K562 (cell line): ENCODE data around the gene IRGM. TPM values are rescaled to one million over a fixed set of nuclear protein-coding genes. Genes with fewer than 3 reads are reported as not detected.

Experiments used
- ATAC-seq: fragments of 200-7000 bp; cut with Tn5 transposase; 3 replicates; pipeline ENCODE4 v1.9.1; 2020; ENCODE audit warnings: moderate library complexity
- BruUV-seq: library from RNA; stranded (reverse); fragments of 400-500 nt; replicated peaks from 2 replicates; lab custom pipeline; 2021; lab: Mats Ljungman, UMichigan
- CTCF ChIA-PET: fragments of 300-600 bp; formaldehyde crosslinking; extraction: SDS; loops from one replicate; lab custom pipeline; 2021; ENCODE audit warnings: low intra/inter-chr PET ratio; lab: Yijun Ruan, JAX
- POLR2A ChIA-PET: fragments of 300-600, 350-650 bp; sonication (Branson Sonifier 250); formaldehyde crosslinking; extraction: SDS; loops from one replicate; lab custom pipeline; 2021; ENCODE audit warnings: antibody characterized with exemption, inconsistent platforms; lab: Yijun Ruan, JAX
- DNase-seq, 4 experiments: peaks; one replicate each; pipeline versions ENCODE4 v3.0.0 to v3.0.0-alpha.2; 2011 to 2018; ENCODE audit warnings: low spot score in 3 of 4, mixed read lengths in 3 of 4; ENCODE audit errors: extremely low read depth in 1 of 4
- FAIRE-seq: peaks from 2 replicates; lab custom pipeline; 2011; peaks lifted over from hg19 to GRCh38; lab: Jason Lieb, UNC
- H2AFZ ChIP-seq: 2 replicates; pipeline ENCODE4 v1.6.0; 2011; ENCODE audit warnings: low read depth, low read length, control low read depth, inconsistent platforms
- H3K27ac ChIP-seq: fragments of 200-600 bp; 3 replicates; pipeline ENCODE4 v1.8.0; 2011; ENCODE audit warnings: low read depth, mild to moderate bottlenecking, control low read depth, inconsistent platforms, low read length, moderate library complexity, mixed read lengths; ENCODE audit errors: extremely low read depth
- H3K27me3 ChIP-seq, 2 experiments: fragments of 300-600 bp in 1 of 2; 2 replicates in 1 of 2; 3 replicates in 1 of 2; pipeline versions ENCODE4 v1.6.0 to v1.8.0; 2011; ENCODE audit warnings: inconsistent platforms in 2 of 2, low read length in 2 of 2, mild to moderate bottlenecking in 1 of 2, mixed read lengths in 1 of 2, moderate library complexity in 1 of 2; ENCODE audit not compliant: control insufficient read depth in 2 of 2, insufficient read depth in 2 of 2
- H3K36me3 ChIP-seq: fragments of 300-600 bp; 3 replicates; pipeline ENCODE4 v1.8.0; 2011; ENCODE audit warnings: mild to moderate bottlenecking, low read length, inconsistent platforms; ENCODE audit not compliant: control insufficient read depth, insufficient read depth
- H3K4me1 ChIP-seq, 2 experiments: fragments of 200-600 bp in 1 of 2; replicated peaks in 1 of 2; 2 replicates in 1 of 2; 3 replicates in 1 of 2; pipeline versions ENCODE4 v1.5.1 to v1.8.0; 2011; ENCODE audit warnings: inconsistent platforms in 2 of 2, low read length in 2 of 2, mild to moderate bottlenecking in 1 of 2, mixed read lengths in 1 of 2, moderate library complexity in 1 of 2; ENCODE audit not compliant: control insufficient read depth in 2 of 2, insufficient read depth in 2 of 2
- H3K4me2 ChIP-seq: 2 replicates; pipeline ENCODE4 v1.6.1; 2011; ENCODE audit warnings: low read length, control low read depth, inconsistent platforms, mixed read lengths; ENCODE audit not compliant: insufficient read depth
- H3K4me3 ChIP-seq: fragments of 200-600 bp; sonication (generic), shearing (Covaris generic); 2 replicates; pipeline ENCODE4 v1.5.1; 2016; ENCODE audit warnings: control low read depth, inconsistent platforms
- H3K79me2 ChIP-seq: fragments of 200-600 bp; 3 replicates; pipeline ENCODE4 v1.8.0; 2011; ENCODE audit warnings: low read length, inconsistent platforms; ENCODE audit not compliant: control insufficient read depth, insufficient read depth
- H3K9ac ChIP-seq, 2 experiments: 2 replicates each; pipeline versions ENCODE4 v1.6.0 to v1.6.1; 2011; ENCODE audit warnings: low read depth in 2 of 2, low read length in 2 of 2, control low read depth in 1 of 2, inconsistent platforms in 1 of 2, mild to moderate bottlenecking in 1 of 2, mixed read lengths in 1 of 2; ENCODE audit not compliant: insufficient read depth in 1 of 2
- H3K9me1 ChIP-seq: one replicate; pipeline ENCODE4 v1.6.0; 2011; ENCODE audit warnings: inconsistent platforms, mild to moderate bottlenecking, low read length, moderate library complexity; ENCODE audit not compliant: control insufficient read depth, insufficient read depth
- H3K9me3 ChIP-seq: replicated peaks from 2 replicates; pipeline ENCODE4 v1.5.1; 2011; ENCODE audit warnings: low read depth, low read length, inconsistent platforms; ENCODE audit not compliant: control insufficient read depth, insufficient read depth
- H4K20me1 ChIP-seq: replicated peaks from 2 replicates; pipeline ENCODE4 v1.6.1; 2011; ENCODE audit warnings: low read length, inconsistent platforms, mixed read lengths; ENCODE audit not compliant: control insufficient read depth, insufficient read depth
- ARID2 ChIP-seq: fragments of 450-650 bp; IDR thresholded peaks from 2 replicates; pipeline ENCODE4 v1.6.1; 2017; ENCODE audit warnings: antibody characterized with exemption, mild to moderate bottlenecking
- ELF2 ChIP-seq: fragments of 250-450 bp; sonication (Bioruptor Pico); IDR thresholded peaks from 2 replicates; pipeline ENCODE4 v1.5.0; 2021; ENCODE audit warnings: mild to moderate bottlenecking
- KDM5B ChIP-seq: fragments of 200-600 bp; sonication (generic); IDR thresholded peaks from 2 replicates; pipeline ENCODE4 v1.6.1; 2012; ENCODE audit warnings: low read depth, mild to moderate bottlenecking, moderate library complexity, low read length, control low read depth, inconsistent platforms; ENCODE audit not compliant: insufficient replicate concordance
- NFIX ChIP-seq: fragments of 250-450 bp; sonication (Bioruptor Pico); IDR thresholded peaks from 2 replicates; pipeline ENCODE4 v1.4.0; 2020; ENCODE audit warnings: low read depth, mild to moderate bottlenecking, moderate library complexity
- NR3C1 ChIP-seq: sonication (generic); formaldehyde crosslinking; IDR thresholded peaks from 2 replicates; pipeline ENCODE4 v1.8.1; 2022; ENCODE audit warnings: missing genetic modification reagents
- PHB2 ChIP-seq: fragments of 450-650 bp; IDR thresholded peaks from 2 replicates; pipeline ENCODE4 v1.6.1; 2017; ENCODE audit warnings: low read depth
- PHTF2 ChIP-seq: fragments of 250-450 bp; sonication (Bioruptor Pico); IDR thresholded peaks from 2 replicates; pipeline ENCODE4 v1.5.0; 2021; ENCODE audit warnings: mild to moderate bottlenecking
- PPARD ChIP-seq: fragments of 250-450 bp; sonication (Bioruptor Pico); IDR thresholded peaks from 2 replicates; pipeline ENCODE4 v1.8.0; 2022; ENCODE audit warnings: inconsistent platforms, mild to moderate bottlenecking, moderate library complexity
- SNAPC5 ChIP-seq: fragments of 250-450 bp; sonication (Bioruptor Pico); IDR thresholded peaks from 2 replicates; pipeline ENCODE4 v1.8.0; 2021; ENCODE audit warnings: moderate library complexity, mild to moderate bottlenecking, inconsistent platforms
- TAF15 ChIP-seq: fragments of 200-400 bp; formaldehyde crosslinking; IDR thresholded peaks from 2 replicates; pipeline ENCODE4 v1.6.1; 2017; ENCODE audit warnings: mild to moderate bottlenecking, low read depth, low read length, moderate library complexity
- TAF9B ChIP-seq: fragments of 450-650 bp; IDR thresholded peaks from 2 replicates; pipeline ENCODE4 v1.6.1; 2018; ENCODE audit warnings: mild to moderate bottlenecking; ENCODE audit not compliant: partially characterized antibody
- UBTF ChIP-seq, 2 experiments: IDR thresholded peaks; 2 replicates each; pipeline ENCODE4 v1.6.1; 2012; ENCODE audit warnings: improper control_type of control experiment in 2 of 2, low read depth in 2 of 2, low read length in 2 of 2, borderline replicate concordance in 1 of 2
- ZBTB9 ChIP-seq: fragments of 450-650 bp; formaldehyde crosslinking; IDR thresholded peaks from 2 replicates; pipeline ENCODE4 v1.4.0; 2020; ENCODE audit warnings: mild to moderate bottlenecking, moderate library complexity
- ZC3H11A ChIP-seq: IDR thresholded peaks from 2 replicates; pipeline ENCODE4 v1.6.1; 2012; ENCODE audit warnings: low read depth, low read length, improper control_type of control experiment
- ZKSCAN3 ChIP-seq: fragments of 250-450 bp; sonication (Bioruptor Pico); IDR thresholded peaks from 2 replicates; pipeline ENCODE4 v1.4.0; 2020
- ZMIZ1 ChIP-seq, 2 experiments: fragments of 150-350 bp in 1 of 2; IDR thresholded peaks; 2 replicates each; pipeline ENCODE4 v1.6.1; 2012 to 2016; ENCODE audit warnings: low read depth in 2 of 2, low read length in 2 of 2, mild to moderate bottlenecking in 1 of 2, moderate library complexity in 1 of 2
- ZNF165 ChIP-seq: fragments of 250-450 bp; sonication (Bioruptor Pico); IDR thresholded peaks from 2 replicates; pipeline ENCODE4 v1.4.0; 2020; ENCODE audit warnings: borderline replicate concordance
- WGBS: fragments of 100-300 bp; shearing (Covaris generic); methylation state at CpG from one replicate; pipeline ENCODE4 v1.1.6; 2016; ENCODE audit warnings: low coverage, mixed read lengths; ENCODE audit not compliant: insufficient coverage; ENCODE audit errors: missing lambda C conversion rate; 5-methylcytosine and 5-hydroxymethylcytosine counted together
- in situ Hi-C: fragments of 300-500 bp; cut with MboI; formaldehyde crosslinking; loops from 4 replicates; pipeline ENCODE4 v1.15.0; 2018; ENCODE audit warnings: inconsistent platforms, mixed read lengths
- intact Hi-C: fragments of 100-400 bp; cut with micrococcal nuclease; formaldehyde crosslinking; loops from 2 replicates; pipeline ENCODE4 v1.14.2; 2022
- polyA plus RNA-seq, 8 experiments: library from polyadenylated mRNA; depleted of rRNA in 4 of 8; stranded (reverse) in 5 of 8; unstranded in 3 of 8; fragments of >200 nt; fragmentation: Nextera tagmentation in 2 of 8; fragmentation: Illumina TruSeq in 1 of 8; extraction: Ambion mirVana in 2 of 8; extraction: Trizol in 1 of 8; gene quantifications; 2 replicates each; pipeline versions ENCODE4 v1.2.1 to v1.2.3, GENCODE V29; 2011 to 2014; ENCODE audit warnings: inconsistent platforms in 1 of 8, missing spikeins in 1 of 8
- total RNA-seq, 7 experiments: library from RNA; depleted of rRNA in 6 of 7; stranded (reverse); fragments of >200 nt in 6 of 7; fragmentation: Illumina TruSeq in 2 of 7; extraction: Trizol in 2 of 7; gene quantifications; 2 replicates each; pipeline versions ENCODE4 v1.2.1 to v1.2.3, GENCODE V29; 2011 to 2021; ENCODE audit warnings: low replicate concordance in 1 of 7

IRGM gene
- total and polyA plus RNA-seq, 9 of the 15 experiments (the other 6 are each of a cell fraction or from before 2014, with no cell fraction given): 0.09 to 0.22 (median 0.15) TPM; not detected in 6

- in situ Hi-C loops (no loop called here), intact Hi-C loops (no loop called here)
- POLR2A ChIA-PET: interaction anchor here (0.7 kb wide), 1 partner anchor 375 kb away, joined by 3 read pairs; no protein-coding TSS in a partner anchor
- no peak overlapping the region for H3K27ac ChIP-seq
- H3K9ac ChIP-seq: no peak overlapping the region
- CTCF ChIA-PET: no interaction called here
- no peaks in the 10 kb centered on the region for H4K20me1 ChIP-seq
- no TSS peak for BruUV-seq
- H3K79me2 ChIP-seq: no peaks in the 10 kb centered on the region
- H3K4me1 ChIP-seq: no peaks in the 10 kb centered on the region
- 38% methylated on average over 5 of the region's 5 CpGs for WGBS
- no peak overlapping the region for H3K4me2 ChIP-seq
- ATAC-seq: no peak
- no peaks in the 10 kb centered on the region for H3K36me3 ChIP-seq
- no peaks in the 10 kb centered on the region for H3K9me1 ChIP-seq
- no peak overlapping the region for H3K4me3 ChIP-seq
- FAIRE-seq: no peak
- peaks cover 2 to 9% of the 10 kb centered on the region in 2 experiments; a peak in 3 of 5 replicates for H3K27me3 ChIP-seq
- H3K9me3 ChIP-seq: no peaks in the 10 kb centered on the region; the same call in 1 of the 2 replicates
- no peak for DNase-seq
- H2AFZ ChIP-seq: no peak overlapping the region
- no peak for TF ChIP-seq ELF2
- TF ChIP-seq PHB2: no peak
- no peak for TF ChIP-seq ZC3H11A
- TF ChIP-seq ZNF165 (CRISPR knock-in tag): no peak
- no peak for TF ChIP-seq KDM5B
- no peak for TF ChIP-seq UBTF (IDR thresholded peaks at IDR 0.05; ENCODE audit: borderline replicate concordance in 1 of 2, low read depth in 2 of 2, low read length in 2 of 2)
- no peak for TF ChIP-seq PHTF2 (CRISPR knock-in tag)
- no peak for TF ChIP-seq PPARD
- no peak for TF ChIP-seq NFIX
- TF ChIP-seq SNAPC5: no peak
- TF ChIP-seq ZKSCAN3: no peak
- no peak for TF ChIP-seq ZMIZ1 (IDR thresholded peaks at IDR 0.05; ENCODE audit: low read depth in 2 of 2, low read length in 2 of 2)
- TF ChIP-seq ARID2: no peak
- TF ChIP-seq TAF9B: no peak
- TF ChIP-seq TAF15: no peak
- no peak for TF ChIP-seq NR3C1 (CRISPR knock-in tag)
- no peak for TF ChIP-seq ZBTB9 (CRISPR knock-in tag)
Measured at GRCh38 chr5:150836064-150836463, 10.3 kb upstream of the IRGM start.
